KOPT-K1 (cell line): ENCODE results near the gene SRMS.

Experiments used
- H3K27ac ChIP-seq: fragments of 200-600 bp; sonication (generic); 2 replicates; pipeline ENCODE4 v1.5.1; 2016; ENCODE audit warnings: antibody characterized with exemption, mild to moderate bottlenecking, low read depth, low read length; ENCODE audit not compliant: poor library complexity, severe bottlenecking
- H3K36me3 ChIP-seq: fragments of 200-600 bp; sonication (generic); 2 replicates; pipeline ENCODE4 v1.5.1; 2017; ENCODE audit warnings: antibody characterized with exemption, mild to moderate bottlenecking, low read length, moderate library complexity; ENCODE audit not compliant: insufficient read depth
- H3K9me3 ChIP-seq: fragments of 200-600 bp; sonication (generic); 2 replicates; pipeline ENCODE4 v1.5.1; 2017; ENCODE audit warnings: antibody characterized with exemption, low read length, mild to moderate bottlenecking; ENCODE audit not compliant: insufficient read depth, poor library complexity, severe bottlenecking

SRMS gene

GRCh38 chr20:63585616-63586565 is 38.3 kb upstream of the SRMS start:
- no peak overlapping the region for H3K27ac ChIP-seq
- H3K36me3 ChIP-seq, result peaks cover 20% of the 10 kb centered on the region
- no peaks in the 10 kb centered on the region for H3K9me3 ChIP-seq

- Histone ChIP-seq H3K9me3 (no peaks in the 10 kb centered on the region), H3K36me3 (no peaks in the 10 kb centered on the region), H3K27ac (no peak overlapping the region)
Observed at GRCh38 chr20:63582382-63583063, 35.0 kb upstream of the SRMS start.

GRCh38 chr20:63580796-63581461 is 33.4 kb upstream of the SRMS start:
- no peaks in the 10 kb centered on the region for H3K9me3 ChIP-seq
- H3K27ac ChIP-seq, result no peak overlapping the region
- H3K36me3 ChIP-seq, result no peaks in the 10 kb centered on the region

- H3K36me3 ChIP-seq, result no peaks in the 10 kb centered on the region
- H3K27ac ChIP-seq, result no peak overlapping the region
- no peaks in the 10 kb centered on the region for H3K9me3 ChIP-seq
Observed at GRCh38 chr20:63579017-63579694, 31.6 kb upstream of the SRMS start.

GRCh38 chr20:63578224-63579016 is 30.9 kb upstream of the SRMS start:
- Histone ChIP-seq H3K27ac (no peak overlapping the region), H3K36me3 (no peaks in the 10 kb centered on the region), H3K9me3 (no peaks in the 10 kb centered on the region)

- Histone ChIP-seq H3K36me3 (no peaks in the 10 kb centered on the region), H3K9me3 (no peaks in the 10 kb centered on the region), H3K27ac (no peak overlapping the region)
Observed at GRCh38 chr20:63577317-63577894, 29.9 kb upstream of the SRMS start.

- Histone ChIP-seq H3K9me3 (no peaks in the 10 kb centered on the region), H3K36me3 (no peaks in the 10 kb centered on the region), H3K27ac (no peak overlapping the region)
Observed at GRCh38 chr20:63576311-63576710, 28.8 kb upstream of the SRMS start.

- no peak overlapping the region for H3K27ac ChIP-seq
- H3K36me3 ChIP-seq, result no peaks in the 10 kb centered on the region
- H3K9me3 ChIP-seq, result no peaks in the 10 kb centered on the region
Observed at GRCh38 chr20:63574829-63575743, 27.5 kb upstream of the SRMS start.

- no peaks in the 10 kb centered on the region for H3K36me3 ChIP-seq
- peak within 1 kb of the TSS; percentile 29 for H3K27ac ChIP-seq
- no peaks in the 10 kb centered on the region for H3K9me3 ChIP-seq
Observed at GRCh38 chr20:63574156-63574828, 26.7 kb upstream of the SRMS start, which contains the start of gene HELZ2. Gene HELZ2 (minus strand): TSS chr20:63574239. CDS start chr20:63572385, 1,854 bp downstream.

- Histone ChIP-seq H3K9me3 (no peaks in the 10 kb centered on the region), H3K36me3 (no peaks in the 10 kb centered on the region), H3K27ac (peak overlapping the region; percentile 29)
Observed at GRCh38 chr20:63573647-63574131, 26.1 kb upstream of the SRMS start.

- no peaks in the 10 kb centered on the region for H3K9me3 ChIP-seq
- peak overlapping the region; percentile 29 for H3K27ac ChIP-seq
- H3K36me3 ChIP-seq, result no peaks in the 10 kb centered on the region
Observed at GRCh38 chr20:63572788-63573646, 25.5 kb upstream of the SRMS start.
